HL-60 (cell line): ENCODE measurements around the gene CBFA2T2.

Source experiments
- POLR2AphosphoS5 ChIP-seq: IDR thresholded peaks from 2 replicates; pipeline ENCODE4 v1.6.1; 2012; ENCODE audit warnings: low read depth
- TF ChIP-seq, protein P1 (sequence below): IDR thresholded peaks from 2 replicates; pipeline ENCODE4 v1.6.1; 2012; ENCODE audit warnings: low read depth; ENCODE audit not compliant: insufficient replicate concordance
- TF ChIP-seq, protein P2 (sequence below): IDR thresholded peaks from one replicate; pipeline ENCODE4 v1.5.1; 2011; ENCODE audit warnings: low read length, control low read depth, inconsistent platforms; ENCODE audit not compliant: insufficient read depth

DNA sequence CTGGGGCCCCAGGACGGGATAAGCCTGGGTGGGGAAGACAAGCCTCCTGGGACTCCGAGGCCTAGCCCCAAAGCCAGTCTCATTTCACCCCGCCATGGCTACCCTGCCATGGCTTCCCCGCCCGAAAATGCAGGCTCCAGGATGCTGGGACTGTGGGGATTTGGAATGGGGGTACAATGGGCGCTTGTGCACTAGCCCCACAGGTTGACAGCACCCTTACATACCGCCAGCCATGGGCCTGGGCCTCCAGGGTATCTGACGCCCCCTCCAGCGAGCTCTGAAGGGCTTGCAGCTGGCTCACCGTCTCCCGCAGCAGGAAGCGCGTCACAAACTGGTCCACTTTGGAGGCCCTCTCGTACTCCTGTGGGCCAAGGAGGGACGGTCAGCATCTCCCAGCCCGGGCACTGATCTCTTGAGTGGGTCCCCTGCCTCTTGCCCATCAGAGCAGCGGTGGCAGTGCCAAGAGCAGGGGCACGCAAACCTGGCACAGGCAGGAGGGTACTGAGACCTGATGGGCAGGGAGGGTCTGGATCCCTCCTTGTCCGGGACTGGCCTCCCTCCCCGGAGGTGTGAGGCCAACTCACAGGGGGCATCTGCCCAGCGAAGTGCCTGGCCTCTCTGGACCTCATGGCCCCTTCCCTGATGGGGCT lies 170.3 kb downstream of the CBFA2T2 start:
- TF ChIP-seq, protein P1, sequence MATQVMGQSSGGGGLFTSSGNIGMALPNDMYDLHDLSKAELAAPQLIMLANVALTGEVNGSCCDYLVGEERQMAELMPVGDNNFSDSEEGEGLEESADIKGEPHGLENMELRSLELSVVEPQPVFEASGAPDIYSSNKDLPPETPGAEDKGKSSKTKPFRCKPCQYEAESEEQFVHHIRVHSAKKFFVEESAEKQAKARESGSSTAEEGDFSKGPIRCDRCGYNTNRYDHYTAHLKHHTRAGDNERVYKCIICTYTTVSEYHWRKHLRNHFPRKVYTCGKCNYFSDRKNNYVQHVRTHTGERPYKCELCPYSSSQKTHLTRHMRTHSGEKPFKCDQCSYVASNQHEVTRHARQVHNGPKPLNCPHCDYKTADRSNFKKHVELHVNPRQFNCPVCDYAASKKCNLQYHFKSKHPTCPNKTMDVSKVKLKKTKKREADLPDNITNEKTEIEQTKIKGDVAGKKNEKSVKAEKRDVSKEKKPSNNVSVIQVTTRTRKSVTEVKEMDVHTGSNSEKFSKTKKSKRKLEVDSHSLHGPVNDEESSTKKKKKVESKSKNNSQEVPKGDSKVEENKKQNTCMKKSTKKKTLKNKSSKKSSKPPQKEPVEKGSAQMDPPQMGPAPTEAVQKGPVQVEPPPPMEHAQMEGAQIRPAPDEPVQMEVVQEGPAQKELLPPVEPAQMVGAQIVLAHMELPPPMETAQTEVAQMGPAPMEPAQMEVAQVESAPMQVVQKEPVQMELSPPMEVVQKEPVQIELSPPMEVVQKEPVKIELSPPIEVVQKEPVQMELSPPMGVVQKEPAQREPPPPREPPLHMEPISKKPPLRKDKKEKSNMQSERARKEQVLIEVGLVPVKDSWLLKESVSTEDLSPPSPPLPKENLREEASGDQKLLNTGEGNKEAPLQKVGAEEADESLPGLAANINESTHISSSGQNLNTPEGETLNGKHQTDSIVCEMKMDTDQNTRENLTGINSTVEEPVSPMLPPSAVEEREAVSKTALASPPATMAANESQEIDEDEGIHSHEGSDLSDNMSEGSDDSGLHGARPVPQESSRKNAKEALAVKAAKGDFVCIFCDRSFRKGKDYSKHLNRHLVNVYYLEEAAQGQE = no peak
- TF ChIP-seq, protein P2, sequence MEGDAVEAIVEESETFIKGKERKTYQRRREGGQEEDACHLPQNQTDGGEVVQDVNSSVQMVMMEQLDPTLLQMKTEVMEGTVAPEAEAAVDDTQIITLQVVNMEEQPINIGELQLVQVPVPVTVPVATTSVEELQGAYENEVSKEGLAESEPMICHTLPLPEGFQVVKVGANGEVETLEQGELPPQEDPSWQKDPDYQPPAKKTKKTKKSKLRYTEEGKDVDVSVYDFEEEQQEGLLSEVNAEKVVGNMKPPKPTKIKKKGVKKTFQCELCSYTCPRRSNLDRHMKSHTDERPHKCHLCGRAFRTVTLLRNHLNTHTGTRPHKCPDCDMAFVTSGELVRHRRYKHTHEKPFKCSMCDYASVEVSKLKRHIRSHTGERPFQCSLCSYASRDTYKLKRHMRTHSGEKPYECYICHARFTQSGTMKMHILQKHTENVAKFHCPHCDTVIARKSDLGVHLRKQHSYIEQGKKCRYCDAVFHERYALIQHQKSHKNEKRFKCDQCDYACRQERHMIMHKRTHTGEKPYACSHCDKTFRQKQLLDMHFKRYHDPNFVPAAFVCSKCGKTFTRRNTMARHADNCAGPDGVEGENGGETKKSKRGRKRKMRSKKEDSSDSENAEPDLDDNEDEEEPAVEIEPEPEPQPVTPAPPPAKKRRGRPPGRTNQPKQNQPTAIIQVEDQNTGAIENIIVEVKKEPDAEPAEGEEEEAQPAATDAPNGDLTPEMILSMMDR = no peak
- no peak for TF ChIP-seq POLR2AphosphoS5
